ENCODE results near the gene HEXA. TPM values are rescaled to one million over a fixed set of nuclear protein-coding genes. Genes with fewer than 3 reads are reported as not detected.
"Not testable (repeated sequence)": the region's sequence is repeated elsewhere in the genome, so short reads cannot be mapped to it uniquely, and the experiment has no call there.

Gene HEXA
- 55.7 and 61.0 TPM in 2 replicates for total RNA-seq

- intact Hi-C loops (cut with micrococcal nuclease): loop anchor here (1.0 to 10.0 kb wide), 9 partner anchors 64 to 1729 kb away; partner anchors contain the start of genes ADPGK, MYO9A, PARP6 and PKM
- peak within 1 kb of the TSS; percentile 93 for H3K27ac Mint-ChIP-seq
- H3K27me3 Mint-ChIP-seq (ENCODE audit: insufficient read depth): peaks cover 4% of the 10 kb centered on the region
- H3K4me3 Mint-ChIP-seq: peak within 1 kb of the TSS; percentile 89
- H3K4me1 Mint-ChIP-seq (ENCODE audit: low read depth): peaks cover 31% of the 10 kb centered on the region
- peaks cover 7% of the 10 kb centered on the region for H3K36me3 Mint-ChIP-seq (ENCODE audit: low read depth)
- DNase-seq (ENCODE audit: low spot score): peak; percentile 94
- H3K9me3 Mint-ChIP-seq: no peaks in the 10 kb centered on the region
These were observed at the start of gene HEXA for GRCh38 chr15:72375846-72376581. TSS of gene HEXA (minus strand) at chr15:72376014. CDS start at chr15:72375972, 42 bp downstream.

DNA sequence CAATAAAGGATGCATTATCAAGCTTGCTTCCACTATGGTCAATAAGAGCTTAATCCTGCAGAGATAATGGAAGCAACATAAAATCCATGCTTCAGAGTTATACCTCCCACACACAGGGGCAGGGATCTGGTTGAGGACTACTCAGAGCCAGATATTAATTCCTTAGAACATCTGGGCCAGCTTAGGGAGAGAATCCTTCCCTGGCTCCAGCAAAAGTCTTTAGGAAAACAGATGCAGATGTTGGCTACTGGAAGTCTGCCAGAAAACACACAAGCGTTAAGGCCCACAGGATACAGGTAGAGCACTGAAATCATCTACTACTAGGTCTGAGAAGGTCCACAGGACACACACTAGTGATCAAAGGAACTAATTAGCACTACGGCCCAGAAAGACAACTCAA is 47.4 kb upstream of the HEXA start:
- Mint-ChIP-seq H3K4me3 (no peak overlapping the region), H3K4me1 (ENCODE audit: low read depth) (no peaks in the 10 kb centered on the region), H3K9me3 (peaks cover 3% of the 10 kb centered on the region), H3K27me3 (ENCODE audit: insufficient read depth) (peaks cover 16% of the 10 kb centered on the region), H3K36me3 (ENCODE audit: low read depth) (no peaks in the 10 kb centered on the region), H3K27ac (no peak overlapping the region)
- intact Hi-C loops (cut with micrococcal nuclease): no loop called here
- no peak for DNase-seq (ENCODE audit: low spot score)

- no peaks in the 10 kb centered on the region for H3K36me3 Mint-ChIP-seq (ENCODE audit: low read depth)
- peaks cover 16% of the 10 kb centered on the region for H3K27me3 Mint-ChIP-seq (ENCODE audit: insufficient read depth)
- no peaks in the 10 kb centered on the region for H3K4me1 Mint-ChIP-seq (ENCODE audit: low read depth)
These were observed 45.7 kb upstream of the HEXA start for GRCh38 chr15:72421484-72421883.

GRCh38 chr15:72420576-72420975 is 44.8 kb upstream of the HEXA start:
- Mint-ChIP-seq H3K27ac (no peak overlapping the region), H3K9me3 (peaks cover 3% of the 10 kb centered on the region), H3K36me3 (ENCODE audit: low read depth) (no peaks in the 10 kb centered on the region), H3K4me3 (no peak overlapping the region), H3K4me1 (ENCODE audit: low read depth) (no peaks in the 10 kb centered on the region), H3K27me3 (ENCODE audit: insufficient read depth) (peaks cover 18% of the 10 kb centered on the region)
- DNase-seq (ENCODE audit: low spot score): no peak
- intact Hi-C loops (cut with micrococcal nuclease): no loop called here

More at GRCh38 chr15:72421484-72421883, 45.7 kb upstream of the HEXA start:
- DNase-seq (ENCODE audit: low spot score): no peak
- peaks cover 3% of the 10 kb centered on the region for H3K9me3 Mint-ChIP-seq
- no peak overlapping the region for H3K27ac Mint-ChIP-seq
- intact Hi-C loops (cut with micrococcal nuclease): no loop called here
- no peak overlapping the region for H3K4me3 Mint-ChIP-seq

- H3K36me3 Mint-ChIP-seq (ENCODE audit: low read depth); H3K4me3 Mint-ChIP-seq; H3K9me3 Mint-ChIP-seq; H3K4me1 Mint-ChIP-seq (ENCODE audit: low read depth); DNase-seq (ENCODE audit: low spot score); H3K27ac Mint-ChIP-seq; intact Hi-C loops (cut with micrococcal nuclease): not testable (repeated sequence)
- peaks cover 24% of the 10 kb centered on the region for H3K27me3 Mint-ChIP-seq (ENCODE audit: insufficient read depth)
These were observed 44.0 kb upstream of the HEXA start for GRCh38 chr15:72419768-72420167.

- H3K4me3 Mint-ChIP-seq: no peak overlapping the region
- DNase-seq (ENCODE audit: low spot score): no peak
- no peaks in the 10 kb centered on the region for H3K9me3 Mint-ChIP-seq
- peaks cover 16% of the 10 kb centered on the region for H3K27me3 Mint-ChIP-seq (ENCODE audit: insufficient read depth)
- H3K27ac Mint-ChIP-seq: no peak overlapping the region
- intact Hi-C loops (cut with micrococcal nuclease): no loop called here
- no peaks in the 10 kb centered on the region for H3K36me3 Mint-ChIP-seq (ENCODE audit: low read depth)
- no peaks in the 10 kb centered on the region for H3K4me1 Mint-ChIP-seq (ENCODE audit: low read depth)
These were observed 39.5 kb upstream of the HEXA start for GRCh38 chr15:72415304-72415703.

GRCh38 chr15:72413337-72413736 is 37.5 kb upstream of the HEXA start:
- peaks cover 10% of the 10 kb centered on the region for H3K27me3 Mint-ChIP-seq (ENCODE audit: insufficient read depth)
- intact Hi-C loops (cut with micrococcal nuclease); H3K27ac Mint-ChIP-seq; DNase-seq (ENCODE audit: low spot score); H3K36me3 Mint-ChIP-seq (ENCODE audit: low read depth); H3K4me3 Mint-ChIP-seq; H3K4me1 Mint-ChIP-seq (ENCODE audit: low read depth); H3K9me3 Mint-ChIP-seq: not testable (repeated sequence)

- Mint-ChIP-seq H3K4me3 (no peak overlapping the region), H3K27me3 (ENCODE audit: insufficient read depth) (peaks cover 19% of the 10 kb centered on the region), H3K27ac (no peak overlapping the region), H3K9me3 (no peaks in the 10 kb centered on the region), H3K36me3 (ENCODE audit: low read depth) (no peaks in the 10 kb centered on the region), H3K4me1 (ENCODE audit: low read depth) (no peaks in the 10 kb centered on the region)
- DNase-seq (ENCODE audit: low spot score): no peak
- intact Hi-C loops (cut with micrococcal nuclease): no loop called here
These were observed 35.7 kb upstream of the HEXA start for GRCh38 chr15:72411544-72411943.

DNA sequence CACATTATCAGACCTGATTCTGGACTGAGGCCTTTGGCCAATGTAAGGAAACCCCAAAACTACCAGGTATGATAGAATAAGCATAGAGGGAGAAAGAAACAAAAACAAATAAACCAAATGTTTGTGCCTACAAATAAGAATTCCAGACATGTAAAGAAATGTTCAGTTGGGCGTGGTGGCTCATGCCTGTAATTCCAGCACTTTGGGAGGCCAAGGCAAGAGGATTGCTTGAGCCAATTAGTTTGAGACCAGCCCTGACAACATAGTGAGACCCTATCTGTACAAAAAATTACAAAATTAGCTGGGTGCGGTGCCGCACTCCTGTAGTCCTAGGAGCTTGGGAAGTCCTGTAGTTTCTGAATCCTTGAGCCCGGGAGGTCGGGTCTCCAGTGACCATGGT is 35.3 kb upstream of the HEXA start:
- Mint-ChIP-seq H3K36me3 (ENCODE audit: low read depth) (no peaks in the 10 kb centered on the region), H3K27ac (no peak overlapping the region), H3K9me3 (no peaks in the 10 kb centered on the region), H3K4me3 (no peak overlapping the region), H3K4me1 (ENCODE audit: low read depth) (no peaks in the 10 kb centered on the region), H3K27me3 (ENCODE audit: insufficient read depth) (peaks cover 20% of the 10 kb centered on the region)
- intact Hi-C loops (cut with micrococcal nuclease): no loop called here
- DNase-seq (ENCODE audit: low spot score): no peak

- no peak overlapping the region for H3K27ac Mint-ChIP-seq
- no peaks in the 10 kb centered on the region for H3K4me1 Mint-ChIP-seq (ENCODE audit: low read depth)
- no peak overlapping the region for H3K4me3 Mint-ChIP-seq
- H3K9me3 Mint-ChIP-seq: no peaks in the 10 kb centered on the region
- no peak for DNase-seq (ENCODE audit: low spot score)
- intact Hi-C loops (cut with micrococcal nuclease): no loop called here
- H3K27me3 Mint-ChIP-seq (ENCODE audit: insufficient read depth): peaks cover 39% of the 10 kb centered on the region
- no peaks in the 10 kb centered on the region for H3K36me3 Mint-ChIP-seq (ENCODE audit: low read depth)
These were observed 31.1 kb upstream of the HEXA start for GRCh38 chr15:72406936-72407335.

- Mint-ChIP-seq H3K27ac (no peak overlapping the region), H3K4me1 (ENCODE audit: low read depth) (no peaks in the 10 kb centered on the region), H3K27me3 (ENCODE audit: insufficient read depth) (peaks cover 41% of the 10 kb centered on the region), H3K9me3 (no peaks in the 10 kb centered on the region), H3K36me3 (ENCODE audit: low read depth) (no peaks in the 10 kb centered on the region), H3K4me3 (no peak overlapping the region)
- DNase-seq (ENCODE audit: low spot score): no peak
- intact Hi-C loops (cut with micrococcal nuclease): no loop called here
These were observed 29.0 kb upstream of the HEXA start for GRCh38 chr15:72404841-72405240.

DNA sequence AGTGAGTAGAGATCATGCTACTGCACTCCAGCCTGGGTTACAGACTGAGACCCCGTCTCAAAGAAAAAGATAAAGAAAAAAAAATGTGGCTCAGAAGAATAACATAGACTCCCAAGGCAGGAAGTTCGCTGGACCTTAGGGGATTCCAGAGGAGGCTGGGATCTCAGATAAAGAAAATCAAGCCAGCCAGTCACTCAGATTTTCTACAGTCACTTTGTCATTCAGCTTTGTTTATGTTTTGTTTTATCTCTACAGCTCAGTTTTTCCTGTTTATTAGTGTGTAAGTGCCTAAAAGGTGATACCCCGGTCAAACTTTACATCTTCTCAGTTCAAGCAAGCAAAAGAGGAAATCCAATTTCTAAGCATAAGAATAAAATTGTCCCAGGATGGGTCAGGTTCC is 28.5 kb upstream of the HEXA start:
- DNase-seq (ENCODE audit: low spot score): no peak
- H3K27ac Mint-ChIP-seq: no peak overlapping the region
- H3K27me3 Mint-ChIP-seq (ENCODE audit: insufficient read depth): peaks cover 44% of the 10 kb centered on the region
- no peaks in the 10 kb centered on the region for H3K4me1 Mint-ChIP-seq (ENCODE audit: low read depth)
- intact Hi-C loops (cut with micrococcal nuclease): no loop called here
- H3K4me3 Mint-ChIP-seq: no peak overlapping the region
- no peaks in the 10 kb centered on the region for H3K9me3 Mint-ChIP-seq
- no peaks in the 10 kb centered on the region for H3K36me3 Mint-ChIP-seq (ENCODE audit: low read depth)

DNA sequence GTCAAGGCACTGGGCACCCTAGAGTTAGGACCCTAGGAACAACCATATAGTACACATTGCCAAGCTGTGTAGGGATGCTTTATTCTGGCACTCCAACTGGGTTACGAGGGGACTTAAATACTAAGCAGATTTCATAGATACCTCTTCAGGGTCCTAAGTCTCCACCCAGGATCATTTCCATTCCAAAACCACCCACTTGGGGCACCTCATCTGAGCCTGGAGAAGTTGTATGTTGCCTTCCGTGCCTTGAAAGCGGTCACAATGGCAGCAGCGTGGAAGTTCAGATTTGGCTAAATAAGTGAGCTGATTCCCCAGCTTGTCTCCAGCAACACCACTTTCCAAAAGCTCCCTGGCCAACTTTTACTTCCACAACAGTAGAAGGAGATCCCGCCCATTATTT is 26.9 kb upstream of the HEXA start:
- H3K9me3 Mint-ChIP-seq: no peaks in the 10 kb centered on the region
- DNase-seq (ENCODE audit: low spot score): no peak
- peaks cover 46% of the 10 kb centered on the region for H3K27me3 Mint-ChIP-seq (ENCODE audit: insufficient read depth)
- H3K36me3 Mint-ChIP-seq (ENCODE audit: low read depth): no peaks in the 10 kb centered on the region
- no peaks in the 10 kb centered on the region for H3K4me1 Mint-ChIP-seq (ENCODE audit: low read depth)
- intact Hi-C loops (cut with micrococcal nuclease): no loop called here
- H3K4me3 Mint-ChIP-seq: no peak overlapping the region
- no peak overlapping the region for H3K27ac Mint-ChIP-seq

DNA sequence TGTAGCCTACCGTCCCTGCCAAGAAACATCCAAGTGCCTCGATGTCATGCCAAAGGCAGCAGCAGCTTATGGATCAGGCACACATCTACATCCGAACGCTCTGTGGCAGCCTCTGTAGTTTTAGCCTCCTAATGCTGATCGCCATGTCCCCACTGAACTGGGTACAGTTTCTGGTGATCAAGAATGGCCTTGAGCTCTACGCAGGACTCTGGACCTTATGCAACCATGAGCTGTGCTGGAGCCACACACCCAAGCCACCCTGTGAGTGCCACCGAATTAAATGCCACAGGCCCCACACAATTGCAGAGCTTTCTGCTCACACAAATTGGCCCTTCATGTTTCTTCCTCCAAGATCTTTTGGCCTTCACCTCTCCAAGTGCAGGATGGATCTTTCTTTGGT is 22.8 kb upstream of the HEXA start:
- intact Hi-C loops (cut with micrococcal nuclease): no loop called here
- H3K4me3 Mint-ChIP-seq: no peak overlapping the region
- H3K27ac Mint-ChIP-seq: no peak overlapping the region
- no peaks in the 10 kb centered on the region for H3K36me3 Mint-ChIP-seq (ENCODE audit: low read depth)
- peaks cover 29% of the 10 kb centered on the region for H3K27me3 Mint-ChIP-seq (ENCODE audit: insufficient read depth)
- no peak for DNase-seq (ENCODE audit: low spot score)
- H3K4me1 Mint-ChIP-seq (ENCODE audit: low read depth): no peaks in the 10 kb centered on the region
- H3K9me3 Mint-ChIP-seq: no peaks in the 10 kb centered on the region
